Adrenal gland (tissue), 5 donors: ENCODE measurements around the gene CGNL1.

Experiments
- POLR2A ChIP-seq, 2 donors: fragments of 450-650 bp; IDR thresholded peaks; one replicate each; pipeline ENCODE4 v1.6.1; 2017; ENCODE audit warnings: antibody characterized with exemption in 2 of 2, mild to moderate bottlenecking in 2 of 2, moderate library complexity in 1 of 2
- TF ChIP-seq, protein P1 (sequence below), 6 experiments: fragments of 450-650 bp in 4 of 6; fragments of 200-600 bp in 2 of 6; sonication (generic) in 1 of 6; IDR thresholded peaks; 1 replicate in 5 of 6; 2 replicates in 1 of 6; pipeline versions ENCODE4 v1.5.1 to v1.8.0; 2016 to 2021; ENCODE audit warnings: antibody characterized with exemption in 6 of 6, mild to moderate bottlenecking in 2 of 6, moderate library complexity in 1 of 6
- donor health status: DM: no; HTN: no; CAD: no.

DNA sequence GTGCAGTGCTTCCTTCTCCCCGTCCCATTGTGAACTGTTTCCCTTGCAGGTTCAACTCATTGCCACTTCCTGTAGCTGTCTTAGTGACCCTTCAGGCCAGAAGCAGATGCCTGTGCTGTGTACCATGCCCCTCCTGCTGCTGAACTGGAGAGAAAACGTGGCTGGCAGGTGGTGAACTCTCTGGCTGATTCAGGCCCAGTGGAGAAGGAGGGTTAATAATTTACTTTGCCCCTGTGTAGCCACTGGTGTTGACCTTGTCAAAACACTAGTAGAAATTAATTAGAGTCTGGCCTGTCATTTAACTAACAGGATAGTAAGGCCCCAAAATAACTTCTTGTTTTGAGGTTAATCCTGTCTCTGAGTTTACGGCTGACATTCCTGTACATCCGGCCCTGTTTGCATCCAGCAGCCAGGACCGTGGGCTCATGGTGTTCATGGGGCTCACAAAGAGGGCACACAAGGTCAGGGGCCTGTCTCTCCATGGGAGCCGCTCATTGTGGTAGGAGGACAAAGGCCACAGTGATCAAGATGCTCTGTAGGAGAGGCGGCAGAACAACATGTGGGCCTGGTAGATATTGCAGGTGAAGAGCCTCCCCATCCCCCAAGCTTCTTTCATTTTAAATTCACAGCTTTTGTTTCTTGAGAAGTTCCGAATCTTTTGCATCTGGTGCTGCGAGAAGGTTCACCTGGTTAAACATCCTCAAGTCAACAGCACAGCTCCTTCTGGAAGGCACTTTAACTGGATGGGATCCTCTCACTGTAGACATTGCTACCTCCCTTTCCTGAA is 101.6 kb downstream of the CGNL1 start:
- TF ChIP-seq, protein P1, sequence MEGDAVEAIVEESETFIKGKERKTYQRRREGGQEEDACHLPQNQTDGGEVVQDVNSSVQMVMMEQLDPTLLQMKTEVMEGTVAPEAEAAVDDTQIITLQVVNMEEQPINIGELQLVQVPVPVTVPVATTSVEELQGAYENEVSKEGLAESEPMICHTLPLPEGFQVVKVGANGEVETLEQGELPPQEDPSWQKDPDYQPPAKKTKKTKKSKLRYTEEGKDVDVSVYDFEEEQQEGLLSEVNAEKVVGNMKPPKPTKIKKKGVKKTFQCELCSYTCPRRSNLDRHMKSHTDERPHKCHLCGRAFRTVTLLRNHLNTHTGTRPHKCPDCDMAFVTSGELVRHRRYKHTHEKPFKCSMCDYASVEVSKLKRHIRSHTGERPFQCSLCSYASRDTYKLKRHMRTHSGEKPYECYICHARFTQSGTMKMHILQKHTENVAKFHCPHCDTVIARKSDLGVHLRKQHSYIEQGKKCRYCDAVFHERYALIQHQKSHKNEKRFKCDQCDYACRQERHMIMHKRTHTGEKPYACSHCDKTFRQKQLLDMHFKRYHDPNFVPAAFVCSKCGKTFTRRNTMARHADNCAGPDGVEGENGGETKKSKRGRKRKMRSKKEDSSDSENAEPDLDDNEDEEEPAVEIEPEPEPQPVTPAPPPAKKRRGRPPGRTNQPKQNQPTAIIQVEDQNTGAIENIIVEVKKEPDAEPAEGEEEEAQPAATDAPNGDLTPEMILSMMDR (IDR thresholded peaks at IDR 0.05) = no peak
- no peak for TF ChIP-seq POLR2A (IDR thresholded peaks at IDR 0.05)
